Muscle of arm (tissue), 12 donors: Measurements from ENCODE around the gene C11orf91. TPM values are rescaled to one million over a fixed set of nuclear protein-coding genes. Genes with fewer than 3 reads are reported as not detected.

Experiments used
- DNase-seq: peaks from one replicate; pipeline ENCODE4 v3.0.0-alpha.2; 2013
- polyA plus RNA-seq, 12 donors: library from polyadenylated mRNA; unstranded; fragments of 120-200 nt; gene quantifications; one replicate each; pipeline ENCODE4 v1.2.1, GENCODE V29; 2013; ENCODE audit not compliant: insufficient read length in 12 of 12

Gene C11orf91
- polyA plus RNA-seq, 12 donors, result not detected

DNA sequence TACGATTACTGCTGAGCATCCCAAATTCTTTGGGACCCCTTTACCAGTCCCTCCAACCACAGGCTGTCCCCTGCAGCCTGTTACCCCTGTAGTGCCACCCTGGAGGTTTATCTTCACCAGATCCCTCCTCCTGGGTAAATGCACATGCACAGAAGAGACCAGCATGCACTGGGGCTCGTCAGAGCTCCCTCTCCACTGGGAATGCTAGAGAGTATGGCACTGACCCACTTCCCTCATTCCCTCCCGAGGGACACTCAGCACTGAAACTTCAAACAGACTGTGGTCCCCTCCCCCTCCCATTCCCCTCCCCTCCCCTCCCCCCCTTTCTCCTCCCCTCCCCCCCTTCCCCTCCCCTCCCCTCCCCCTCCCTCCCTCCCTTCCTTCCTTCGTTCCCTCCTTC is 49.1 kb downstream of the C11orf91 start:
- DNase-seq, result no peak

- no peak for DNase-seq
Observed at GRCh38 chr11:33649944-33650343, 50.7 kb downstream of the C11orf91 start.

Other genes with a start within 250 kb of the C11orf91 start
- gene CD59, start 35.6 kb upstream of the C11orf91 start, polyA plus RNA-seq, result 100 to 1,000 TPM in 9 of 12 donors, 10 to 100 TPM in 2, not detected in 1; 86.0 to 169 (median 140) TPM
- 10 to 100 TPM in 11 of 12 donors, not detected in 1; 26.2 to 40.4 (median 32.8) TPM for gene FBXO3, start 73.7 kb upstream of the C11orf91 start, polyA plus RNA-seq
- gene LMO2, start 191.2 kb upstream of the C11orf91 start, polyA plus RNA-seq, result 10 to 100 TPM in 11 of 12 donors, not detected in 1; 14.2 to 26.1 (median 16.3) TPM